Neural progenitor cell (in vitro differentiated cells): ENCODE results near the gene EPHA1. TPM values are rescaled to one million over a fixed set of nuclear protein-coding genes. Genes with fewer than 3 reads are reported as not detected.

Experiments
- DNase-seq: peaks from one replicate; pipeline ENCODE4 v3.0.0-alpha.2; 2016; ENCODE audit warnings: low spot score
- H2AFZ ChIP-seq: fragments of 200-600 bp; sonication (generic); replicated peaks from 2 replicates; pipeline ENCODE4 v1.6.1; 2016; ENCODE audit warnings: antibody characterized with exemption
- H3F3A ChIP-seq: fragments of 200-600 bp; sonication (generic); 2 replicates; pipeline ENCODE4 v1.6.1; 2016; ENCODE audit warnings: antibody characterized with exemption, low read depth
- H3K27ac ChIP-seq: fragments of 200-600 bp; sonication (generic); 2 replicates; pipeline ENCODE4 v1.5.1; 2016; ENCODE audit warnings: mild to moderate bottlenecking
- H3K27me3 ChIP-seq: fragments of 200-600 bp; sonication (generic); 2 replicates; pipeline ENCODE4 v1.6.1; 2016; ENCODE audit warnings: mild to moderate bottlenecking, moderate library complexity
- H3K36me3 ChIP-seq: fragments of 200-600 bp; sonication (generic); 2 replicates; pipeline ENCODE4 v1.5.1; 2016
- H3K4me1 ChIP-seq: fragments of 200-600 bp; sonication (generic); 2 replicates; pipeline ENCODE4 v1.6.1; 2016; ENCODE audit warnings: mixed run types
- H3K4me2 ChIP-seq: fragments of 200-600 bp; sonication (generic); 2 replicates; pipeline ENCODE4 v1.6.1; 2016
- H3K4me3 ChIP-seq: fragments of 200-600 bp; sonication (generic); 2 replicates; pipeline ENCODE4 v1.5.1; 2016
- H3K79me2 ChIP-seq: fragments of 200-600 bp; sonication (generic); 2 replicates; pipeline ENCODE4 v1.6.1; 2016; ENCODE audit warnings: low read depth
- H3K9ac ChIP-seq: fragments of 200-600 bp; sonication (generic); 2 replicates; pipeline ENCODE4 v1.6.1; 2016
- H3K9me3 ChIP-seq: fragments of 200-600 bp; sonication (generic); 2 replicates; pipeline ENCODE4 v1.5.1; 2016; ENCODE audit warnings: low read depth
- H4K20me1 ChIP-seq: fragments of 200-600 bp; sonication (generic); 2 replicates; pipeline ENCODE4 v1.6.1; 2016; ENCODE audit warnings: low read depth
- H3K27ac Mint-ChIP-seq: 3 replicates; pipeline ENCODE4 v1.8.0; 2021; ENCODE audit warnings: mixed read lengths
- H3K27me3 Mint-ChIP-seq: 2 replicates; pipeline ENCODE4 v1.8.0; 2022; ENCODE audit warnings: low read depth, mild to moderate bottlenecking, inconsistent platforms, moderate library complexity, mixed read lengths; ENCODE audit not compliant: insufficient read depth
- H3K36me3 Mint-ChIP-seq: 3 replicates; pipeline ENCODE4 v1.8.0; 2021; ENCODE audit warnings: mixed read lengths
- H3K4me1 Mint-ChIP-seq: 3 replicates; pipeline ENCODE4 v1.8.0; 2021; ENCODE audit warnings: mixed read lengths
- H3K4me3 Mint-ChIP-seq: 3 replicates; pipeline ENCODE4 v1.8.0; 2021; ENCODE audit warnings: mild to moderate bottlenecking, moderate library complexity, mixed read lengths
- H3K9me3 Mint-ChIP-seq: 3 replicates; pipeline ENCODE4 v1.8.0; 2020; ENCODE audit warnings: mixed read lengths
- CTCF ChIP-seq: fragments of 200-600 bp; sonication (generic); IDR thresholded peaks from 2 replicates; pipeline ENCODE4 v1.5.1; 2017; ENCODE audit warnings: antibody characterized with exemption, mild to moderate bottlenecking
- EZH2 ChIP-seq: fragments of 200-600 bp; sonication (generic); IDR thresholded peaks from 2 replicates; pipeline ENCODE4 v1.6.1; 2017; ENCODE audit warnings: antibody characterized with exemption, mild to moderate bottlenecking, moderate library complexity
- EZH2phosphoT487 ChIP-seq: fragments of 200-600 bp; sonication (generic); IDR thresholded peaks from 2 replicates; pipeline ENCODE4 v1.6.1; 2017; ENCODE audit warnings: antibody characterized with exemption
- total RNA-seq: library from RNA; depleted of rRNA; stranded (reverse); fragments of >200 nt; gene quantifications from 2 replicates; pipeline ENCODE4 v1.2.3, GENCODE V29; 2015; ENCODE audit warnings: low replicate concordance

Gene EPHA1
- total RNA-seq, 1 donor from 2014 or later: 4.1 TPM

- no peak overlapping the region for H3K4me2 ChIP-seq
- TF ChIP-seq CTCF (peak; percentile 30), EZH2 (no peak)
- H3K36me3 ChIP-seq: no peaks in the 10 kb centered on the region
- Mint-ChIP-seq H3K4me3 (no peak overlapping the region), H3K27me3 (peaks cover 4% of the 10 kb centered on the region), H3K36me3 (peaks cover 15% of the 10 kb centered on the region), H3K4me1 (peaks cover 8% of the 10 kb centered on the region), H3K27ac (no peak overlapping the region), H3K9me3 (no peaks in the 10 kb centered on the region)
- H3K4me1 ChIP-seq: peaks cover 1% of the 10 kb centered on the region
- no peak overlapping the region for H3K4me3 ChIP-seq
- H3K27ac ChIP-seq: no peak overlapping the region
- H3K27me3 ChIP-seq: no peaks in the 10 kb centered on the region
- peaks cover 59% of the 10 kb centered on the region for H4K20me1 ChIP-seq
- H3K79me2 ChIP-seq: peaks cover 34% of the 10 kb centered on the region
- no peak overlapping the region for H3K9ac ChIP-seq
- peak; percentile 31 for DNase-seq
- H2AFZ ChIP-seq: no peak overlapping the region
- no peaks in the 10 kb centered on the region for H3F3A ChIP-seq
- no peaks in the 10 kb centered on the region for H3K9me3 ChIP-seq
Measured at GRCh38 chr7:143387156-143387975, 21.3 kb downstream of the EPHA1 start.

DNA sequence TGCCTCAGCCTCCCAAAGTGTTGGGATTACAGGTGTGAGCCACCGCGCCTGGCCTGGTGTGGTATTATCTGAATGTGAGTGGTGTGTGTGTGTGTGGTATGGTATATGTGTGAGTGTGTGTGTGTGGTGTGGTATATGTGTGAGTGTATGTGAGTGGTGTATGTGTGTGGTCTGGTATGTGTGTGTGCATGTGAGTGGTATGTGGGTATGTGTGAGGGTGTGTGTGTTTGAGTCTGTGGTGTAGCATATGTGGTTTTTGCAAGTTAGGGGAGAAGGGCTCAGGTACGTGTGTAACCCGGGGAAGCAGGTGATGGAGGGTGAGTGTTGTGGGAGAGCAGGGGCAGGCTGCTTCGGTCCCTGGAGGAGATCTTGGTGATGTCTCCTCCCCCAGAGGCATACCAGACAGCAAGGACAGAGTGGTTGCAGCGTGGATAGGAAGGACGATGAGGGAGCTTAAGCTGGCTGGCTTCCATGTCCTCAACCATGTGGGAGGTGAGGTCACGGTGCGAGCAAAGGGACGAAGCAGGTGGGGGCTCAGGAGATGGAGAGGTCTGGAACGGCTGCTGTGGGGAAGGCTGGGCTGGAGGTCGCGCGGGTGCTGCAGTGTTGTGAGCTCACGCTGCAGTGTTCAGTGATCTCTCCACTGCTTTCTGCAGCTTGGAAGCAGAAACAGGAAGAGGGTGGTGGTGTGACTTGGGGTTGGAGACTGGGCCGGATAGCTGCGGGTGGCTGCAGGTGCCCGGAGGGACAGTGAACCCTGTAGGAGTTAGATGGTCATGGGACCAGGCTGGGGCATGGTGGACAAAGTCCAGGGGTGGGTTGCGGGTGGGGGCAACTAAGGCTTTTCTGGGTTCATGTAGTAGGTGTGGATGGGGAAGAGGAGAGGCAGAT is 22.5 kb downstream of the EPHA1 start:
- Histone ChIP-seq H2AFZ (no peak overlapping the region), H3F3A (no peaks in the 10 kb centered on the region), H3K79me2 (peaks cover 45% of the 10 kb centered on the region), H3K4me3 (no peak overlapping the region), H4K20me1 (peaks cover 66% of the 10 kb centered on the region), H3K27me3 (no peaks in the 10 kb centered on the region), H3K4me1 (peaks cover 5% of the 10 kb centered on the region), H3K27ac (no peak overlapping the region), H3K36me3 (no peaks in the 10 kb centered on the region), H3K9ac (no peak overlapping the region), H3K9me3 (no peaks in the 10 kb centered on the region), H3K4me2 (no peak overlapping the region)
- DNase-seq: no peak
- H3K9me3 Mint-ChIP-seq: no peaks in the 10 kb centered on the region
- H3K4me3 Mint-ChIP-seq: no peak overlapping the region
- H3K4me1 Mint-ChIP-seq: peaks cover 8% of the 10 kb centered on the region
- peaks cover 4% of the 10 kb centered on the region for H3K27me3 Mint-ChIP-seq
- TF ChIP-seq CTCF (no peak), EZH2 (no peak), EZH2phosphoT487 (no peak)
- no peak overlapping the region for H3K27ac Mint-ChIP-seq
- peaks cover 12% of the 10 kb centered on the region for H3K36me3 Mint-ChIP-seq

- Histone ChIP-seq H3K27ac (no peak overlapping the region), H2AFZ (no peak overlapping the region), H3F3A (peaks cover 6% of the 10 kb centered on the region), H3K9ac (no peak overlapping the region), H3K79me2 (peaks cover 45% of the 10 kb centered on the region), H3K4me3 (no peak overlapping the region), H3K4me1 (peaks cover 6% of the 10 kb centered on the region), H3K36me3 (no peaks in the 10 kb centered on the region), H3K4me2 (no peak overlapping the region), H4K20me1 (peaks cover 59% of the 10 kb centered on the region), H3K9me3 (no peaks in the 10 kb centered on the region), H3K27me3 (no peaks in the 10 kb centered on the region)
- no peak for DNase-seq
- Mint-ChIP-seq H3K36me3 (peaks cover 9% of the 10 kb centered on the region), H3K27me3 (peaks cover 4% of the 10 kb centered on the region), H3K9me3 (no peaks in the 10 kb centered on the region), H3K4me3 (no peak overlapping the region), H3K4me1 (peaks cover 9% of the 10 kb centered on the region), H3K27ac (no peak overlapping the region)
- no peak for TF ChIP-seq CTCF
- no peak for TF ChIP-seq EZH2
- TF ChIP-seq EZH2phosphoT487: no peak
Measured at GRCh38 chr7:143384661-143385631, 23.7 kb downstream of the EPHA1 start.
